Neural crest cell (in vitro differentiated cells): Measurements from ENCODE around the gene INSM1. TPM values are rescaled to one million over a fixed set of nuclear protein-coding genes. Genes with fewer than 3 reads are reported as not detected.

Experiments used
- DNase-seq: peaks from one replicate; pipeline ENCODE4 v3.0.0; 2021; ENCODE audit warnings: low read depth, mixed read lengths, low spot score
- H3K27ac Mint-ChIP-seq: one replicate; pipeline ENCODE4 v1.8.0; 2021; ENCODE audit warnings: mild to moderate bottlenecking, mixed read lengths; ENCODE audit not compliant: unreplicated experiment
- H3K27me3 Mint-ChIP-seq: 2 replicates; pipeline ENCODE4 v1.8.0; 2021; ENCODE audit warnings: low read depth, mild to moderate bottlenecking, mixed read lengths
- H3K36me3 Mint-ChIP-seq: 2 replicates; pipeline ENCODE4 v1.8.0; 2021; ENCODE audit warnings: low read depth, mild to moderate bottlenecking, mixed read lengths
- H3K4me1 Mint-ChIP-seq: 2 replicates; pipeline ENCODE4 v1.8.0; 2021; ENCODE audit warnings: mixed read lengths
- H3K4me3 Mint-ChIP-seq: one replicate; pipeline ENCODE4 v1.8.0; 2021; ENCODE audit warnings: mild to moderate bottlenecking, mixed read lengths
- H3K9me3 Mint-ChIP-seq: 2 replicates; pipeline ENCODE4 v1.8.0; 2021; ENCODE audit warnings: mixed read lengths
- CTCF ChIP-seq: fragments of 200-600 bp; sonication (generic); conservative IDR thresholded peaks from 2 replicates; pipeline ENCODE4 v1.5.0; 2021; ENCODE audit warnings: antibody characterized with exemption, mild to moderate bottlenecking
- total RNA-seq: library from RNA; stranded (reverse); gene quantifications from 2 replicates; pipeline ENCODE4 v1.2.1, GENCODE V29; 2021

INSM1 gene
- total RNA-seq, 1 donor from 2014 or later, result 22.6 TPM

- Mint-ChIP-seq H3K4me3 (no peak overlapping the region), H3K4me1 (peaks cover 45% of the 10 kb centered on the region), H3K9me3 (no peaks in the 10 kb centered on the region), H3K27ac (no peak overlapping the region), H3K27me3 (peaks cover 70% of the 10 kb centered on the region), H3K36me3 (peaks cover 7% of the 10 kb centered on the region)
- DNase-seq, result no peak
- no peak for TF ChIP-seq CTCF
These were observed 47.4 kb downstream of the INSM1 start for GRCh38 chr20:20415321-20415720.

- no peak overlapping the region for H3K27ac Mint-ChIP-seq
- no peak for DNase-seq
- TF ChIP-seq CTCF, result no peak
- no peak overlapping the region for H3K4me3 Mint-ChIP-seq
- no peaks in the 10 kb centered on the region for H3K9me3 Mint-ChIP-seq
- peaks cover 47% of the 10 kb centered on the region for H3K27me3 Mint-ChIP-seq
- H3K4me1 Mint-ChIP-seq, result peaks cover 17% of the 10 kb centered on the region
- H3K36me3 Mint-ChIP-seq, result peaks cover 15% of the 10 kb centered on the region
These were observed 50.2 kb downstream of the INSM1 start for GRCh38 chr20:20417876-20418676.
